Measurements from ENCODE around the gene SAP30.

The SAP30 gene, protein sequence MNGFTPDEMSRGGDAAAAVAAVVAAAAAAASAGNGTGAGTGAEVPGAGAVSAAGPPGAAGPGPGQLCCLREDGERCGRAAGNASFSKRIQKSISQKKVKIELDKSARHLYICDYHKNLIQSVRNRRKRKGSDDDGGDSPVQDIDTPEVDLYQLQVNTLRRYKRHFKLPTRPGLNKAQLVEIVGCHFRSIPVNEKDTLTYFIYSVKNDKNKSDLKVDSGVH

GRCh38 chr4:173370477-173371291 is at the start of gene SAP30:
TSS of gene SAP30 (plus strand) at chr4:173370954. CDS start at chr4:173371183, 229 bp downstream.
- peak; percentile 98 for FAIRE-seq
- peak; percentile 71 for DNase-seq (ENCODE audit: insufficient read length, low spot score)

DNA sequence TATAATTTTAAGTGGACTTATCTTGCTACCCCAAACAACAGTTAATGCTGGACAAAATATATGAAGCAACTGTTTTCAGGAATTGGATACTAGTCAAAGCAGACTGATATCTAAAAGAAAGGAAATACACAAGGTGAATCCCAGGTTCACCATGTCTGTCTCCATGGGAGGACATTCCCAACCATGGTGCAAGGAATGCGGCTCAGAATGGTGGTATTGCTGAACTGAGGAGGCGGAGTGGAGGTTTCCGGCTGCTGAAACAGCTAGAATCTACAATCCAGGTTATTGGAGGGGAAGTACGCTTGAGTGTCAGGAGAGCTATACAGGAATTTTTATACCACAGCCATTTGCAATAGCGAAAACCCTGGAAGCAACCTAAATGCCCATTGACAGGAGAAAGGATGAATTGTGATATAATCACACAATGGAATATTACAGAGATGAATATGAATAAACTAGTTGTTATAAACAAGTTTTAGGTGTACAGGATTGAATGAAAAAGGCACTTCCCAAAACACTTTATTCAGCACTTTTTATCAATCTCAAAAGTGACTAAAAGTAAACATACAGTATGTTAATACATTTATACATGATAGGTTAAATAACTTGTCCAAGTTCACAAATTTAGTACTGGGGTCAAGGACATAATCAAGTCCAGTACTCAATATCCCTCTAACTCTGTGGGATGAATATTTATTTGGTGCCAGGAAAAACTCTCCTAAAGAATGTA is 45.6 kb upstream of the SAP30 start:
- FAIRE-seq (no peak), DNase-seq (ENCODE audit: insufficient read length, low spot score) (no peak)

DNA sequence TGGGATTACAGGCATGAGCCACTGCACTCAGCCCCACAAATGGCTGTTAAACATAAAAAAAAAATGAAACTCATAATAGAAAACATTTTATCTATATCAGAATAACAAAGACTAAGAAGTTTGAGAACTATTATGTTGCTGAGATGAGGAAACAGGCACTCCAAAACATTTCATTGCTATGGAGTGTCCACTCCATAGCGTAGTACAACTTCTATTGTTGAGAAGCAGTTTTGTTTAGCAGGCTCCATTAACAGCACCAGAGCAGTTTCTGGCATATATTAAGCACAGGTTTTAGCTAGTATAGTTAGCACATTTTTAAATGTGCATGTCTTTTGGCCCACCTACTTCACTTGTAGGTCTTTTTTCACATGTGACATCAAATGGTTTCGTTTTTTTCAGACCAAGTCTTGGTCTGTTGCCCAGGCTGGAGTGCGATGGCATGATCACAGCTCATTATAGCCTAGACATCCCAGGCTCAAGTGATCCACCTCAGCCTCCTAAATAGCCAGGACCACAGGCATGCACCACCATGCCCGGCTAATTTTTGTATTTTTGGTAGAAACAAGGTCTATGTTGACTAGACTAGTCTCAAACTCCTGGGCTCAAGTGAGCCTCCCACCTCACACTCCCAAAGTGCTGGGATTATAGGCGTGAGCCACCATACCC is 42.4 kb upstream of the SAP30 start:
- no peak for FAIRE-seq
- no peak for DNase-seq (ENCODE audit: insufficient read length, low spot score)

DNA sequence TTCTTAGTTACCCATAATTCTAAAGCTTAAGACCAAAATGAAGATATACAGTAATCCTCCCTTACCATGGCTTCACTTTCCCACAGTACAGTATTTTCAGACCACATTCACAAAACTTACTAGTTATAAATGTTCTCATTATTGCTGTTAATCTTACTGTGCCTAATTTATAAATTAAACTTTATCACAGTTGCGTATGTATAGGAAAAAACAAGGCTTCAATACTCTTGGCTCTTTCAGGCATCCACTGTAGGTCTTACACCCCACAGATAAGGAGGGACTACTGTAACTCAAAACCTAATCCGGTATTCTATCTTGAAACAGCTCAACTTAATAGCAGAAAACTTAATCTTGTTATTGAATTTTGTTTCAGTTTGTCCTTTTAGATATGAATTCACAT is 40.2 kb upstream of the SAP30 start:
- DNase-seq (ENCODE audit: insufficient read length, low spot score) (no peak), FAIRE-seq (peak; percentile 4)

DNA sequence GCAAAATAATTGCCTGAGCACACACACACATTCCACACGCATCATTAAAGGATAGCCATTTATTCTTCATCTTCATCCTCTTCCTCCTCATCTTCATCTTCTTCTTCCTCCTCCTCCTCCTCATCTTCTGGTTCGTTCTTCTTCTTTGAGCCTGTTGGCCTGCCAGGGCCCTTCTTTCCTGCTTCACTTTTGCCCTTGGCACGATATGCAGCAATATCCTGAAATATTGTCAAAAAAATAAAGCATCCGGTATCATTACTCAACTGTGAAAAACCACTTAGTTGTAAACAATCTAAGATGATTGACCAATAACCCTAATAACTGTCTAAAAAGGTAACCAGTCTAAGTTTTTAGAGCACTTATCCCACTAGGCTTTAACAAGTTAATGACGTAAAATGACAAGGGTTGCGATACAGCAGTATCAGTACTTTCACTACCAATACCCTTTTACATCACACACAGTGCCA is 38.7 kb upstream of the SAP30 start:
- no peak for FAIRE-seq
- DNase-seq (ENCODE audit: insufficient read length, low spot score), result no peak

- DNase-seq (ENCODE audit: insufficient read length, low spot score) (no peak), FAIRE-seq (peak; percentile 89)
Observed at GRCh38 chr4:173332963-173333657, 37.6 kb upstream of the SAP30 start.

DNA sequence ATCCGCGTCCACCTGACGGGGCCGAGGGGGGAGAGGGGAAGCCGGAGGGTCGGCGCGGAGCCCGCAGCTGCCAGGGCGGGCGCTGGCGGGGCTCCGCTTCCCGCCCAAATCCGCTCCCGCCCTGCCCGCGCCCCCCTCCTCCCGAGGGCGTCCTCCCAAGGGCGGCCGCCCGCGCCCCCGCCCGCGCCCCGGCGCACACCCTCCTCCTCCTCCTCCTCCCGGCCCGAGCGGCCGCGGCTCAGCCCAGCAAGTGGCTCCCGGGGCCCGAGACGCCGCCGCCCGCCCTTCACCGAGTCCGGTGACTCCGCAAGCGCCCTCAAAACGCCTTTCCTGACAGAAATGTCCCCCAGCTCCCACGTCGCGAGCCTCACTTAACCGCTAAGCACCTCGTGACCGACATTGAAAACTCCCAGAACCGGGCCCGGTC is 37.1 kb upstream of the SAP30 start:
- FAIRE-seq (no peak), DNase-seq (ENCODE audit: insufficient read length, low spot score) (no peak)

- peak; percentile 100 for FAIRE-seq
Observed at GRCh38 chr4:173334085-173334890, 36.5 kb upstream of the SAP30 start, which contains the start of gene HMGB2. TSS of gene HMGB2 (minus strand) at chr4:173334358. CDS start at chr4:173333649, 709 bp downstream.

GRCh38 chr4:173334891-173335752 is 35.6 kb upstream of the SAP30 start:
- peak; percentile 75 for FAIRE-seq
- peak; percentile 50 for DNase-seq (ENCODE audit: insufficient read length, low spot score)

More at GRCh38 chr4:173334085-173334890, 36.5 kb upstream of the SAP30 start, which contains the start of gene HMGB2:
- DNase-seq (ENCODE audit: insufficient read length, low spot score), result peak; percentile 86

GRCh38 chr4:173337463-173337862 is 33.3 kb upstream of the SAP30 start:
- FAIRE-seq, result no peak
- DNase-seq (ENCODE audit: insufficient read length, low spot score), result no peak

DNA sequence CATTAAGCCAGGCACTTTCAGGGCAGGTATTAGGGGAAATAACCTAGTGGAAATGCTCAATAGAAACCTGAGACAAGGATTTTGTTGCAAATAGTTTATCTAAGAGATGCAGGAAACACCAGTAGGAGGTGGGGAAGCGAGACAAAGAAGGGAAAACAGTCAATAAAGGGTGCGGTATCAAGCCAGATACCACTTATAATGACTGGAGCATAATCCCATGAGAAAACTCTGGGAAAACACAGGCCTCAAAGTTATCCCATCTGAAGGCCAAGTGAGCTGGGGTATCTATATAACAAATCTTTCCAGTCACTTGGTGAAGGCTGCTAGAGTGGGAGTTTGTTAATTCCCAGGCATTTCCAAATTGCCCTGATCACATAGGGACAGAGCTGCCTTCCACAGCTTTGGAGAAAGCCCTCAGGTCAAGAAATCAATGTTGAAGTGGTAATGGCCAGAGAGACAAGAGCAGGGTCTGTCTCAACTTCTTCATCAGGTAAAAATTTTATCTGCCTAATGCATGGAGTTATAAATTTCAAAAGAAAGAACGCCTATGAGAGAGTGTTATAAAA is 26.8 kb upstream of the SAP30 start:
- DNase-seq (ENCODE audit: insufficient read length, low spot score), result no peak
- no peak for FAIRE-seq

GRCh38 chr4:173345648-173346047 is 25.1 kb upstream of the SAP30 start:
- FAIRE-seq, result no peak
- DNase-seq (ENCODE audit: insufficient read length, low spot score), result no peak

DNA sequence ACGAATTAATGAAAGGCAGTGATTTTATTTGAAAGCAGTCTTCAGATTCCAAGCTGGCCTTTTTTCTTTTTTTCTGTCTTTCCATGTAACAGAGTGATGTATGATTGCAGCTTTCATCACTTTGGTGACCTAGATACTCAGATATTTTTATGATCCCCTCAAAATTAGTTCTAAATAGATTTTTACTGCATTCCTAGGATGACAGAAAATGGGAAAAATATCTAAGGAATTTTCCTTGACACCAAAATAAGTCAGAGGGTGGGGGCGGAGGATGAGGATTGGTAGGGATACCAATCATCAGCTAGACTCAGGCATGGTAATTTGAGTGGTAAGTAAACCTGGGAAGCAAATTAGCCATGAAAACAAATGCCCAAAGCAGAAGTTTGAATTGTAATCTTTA is 24.7 kb upstream of the SAP30 start:
- no peak for DNase-seq (ENCODE audit: insufficient read length, low spot score)
- no peak for FAIRE-seq

DNA sequence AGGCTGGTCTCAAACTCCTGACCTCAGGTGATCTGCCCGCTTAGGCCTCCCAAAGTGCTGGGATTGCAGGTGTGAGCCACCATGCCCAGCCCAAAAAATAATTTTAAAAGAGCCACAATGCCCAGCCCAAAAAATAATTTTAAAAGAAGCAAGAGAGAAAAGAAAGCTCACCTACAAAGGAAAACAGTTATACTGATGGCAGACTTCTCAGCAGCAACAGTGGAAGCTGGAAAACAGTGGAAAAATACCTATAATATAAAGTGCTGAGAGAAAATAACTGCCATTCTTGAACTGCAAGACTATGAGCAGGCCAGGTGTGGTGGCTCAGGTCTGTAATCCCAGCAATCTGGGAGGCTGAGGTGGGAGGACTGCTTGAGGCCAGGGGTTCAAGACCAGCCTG is 23.3 kb upstream of the SAP30 start:
- DNase-seq (ENCODE audit: insufficient read length, low spot score) (no peak), FAIRE-seq (no peak)

DNA sequence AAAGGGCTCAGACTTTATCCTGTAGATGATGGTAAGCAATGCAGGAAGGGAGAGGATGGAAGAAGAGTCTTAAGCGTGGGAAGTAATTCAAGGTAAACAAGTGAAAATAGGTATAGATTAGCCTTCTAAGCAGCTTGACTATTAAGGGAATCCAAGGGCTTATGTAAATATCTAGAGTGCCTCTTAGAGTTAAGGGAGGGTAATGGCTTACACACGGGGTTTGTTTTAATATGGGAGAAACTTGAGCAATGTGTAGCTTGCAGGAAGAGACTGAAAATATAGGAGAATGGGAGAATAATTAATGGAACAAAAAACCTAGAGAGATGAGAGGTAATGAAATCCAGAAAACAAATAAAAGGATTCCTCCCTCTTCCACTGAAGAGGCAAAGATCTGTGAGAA is 12.8 kb upstream of the SAP30 start:
- FAIRE-seq (no peak), DNase-seq (ENCODE audit: insufficient read length, low spot score) (no peak)

- FAIRE-seq (peak; percentile 61), DNase-seq (ENCODE audit: insufficient read length, low spot score) (no peak)
Observed at GRCh38 chr4:173360587-173361221, 10.1 kb upstream of the SAP30 start.

GRCh38 chr4:173362666-173363065 is 8.1 kb upstream of the SAP30 start:
- DNase-seq (ENCODE audit: insufficient read length, low spot score), result no peak
- no peak for FAIRE-seq

Measured in GM19239 (cell line).